ENCODE data around the gene RNF10.

Gene RNF10

DNA sequence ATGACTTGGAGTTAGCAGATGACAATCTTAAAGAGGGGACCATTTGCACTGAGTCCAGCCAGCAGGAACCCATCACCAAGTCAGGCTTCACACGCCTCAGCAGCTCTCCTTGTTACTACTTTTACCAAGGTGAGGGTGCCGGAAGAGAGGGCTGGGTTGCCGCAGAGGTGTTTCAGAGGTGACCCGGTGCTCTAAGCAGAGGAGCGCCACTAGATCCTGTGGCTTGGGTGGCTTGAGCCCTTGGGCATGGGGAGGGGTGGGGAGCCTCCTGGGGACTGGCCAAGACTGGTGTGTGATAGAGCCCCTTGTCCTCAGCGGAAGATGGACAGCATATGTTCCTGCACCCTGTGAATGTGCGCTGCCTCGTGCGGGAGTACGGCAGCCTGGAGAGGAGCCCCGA lies 29.3 kb downstream of the RNF10 start:
- no peak for TF ChIP-seq POLR2AphosphoS5 (IDR thresholded peaks at IDR 0.05; ENCODE audit: low read depth, low read length)
- TF ChIP-seq, protein P1, sequence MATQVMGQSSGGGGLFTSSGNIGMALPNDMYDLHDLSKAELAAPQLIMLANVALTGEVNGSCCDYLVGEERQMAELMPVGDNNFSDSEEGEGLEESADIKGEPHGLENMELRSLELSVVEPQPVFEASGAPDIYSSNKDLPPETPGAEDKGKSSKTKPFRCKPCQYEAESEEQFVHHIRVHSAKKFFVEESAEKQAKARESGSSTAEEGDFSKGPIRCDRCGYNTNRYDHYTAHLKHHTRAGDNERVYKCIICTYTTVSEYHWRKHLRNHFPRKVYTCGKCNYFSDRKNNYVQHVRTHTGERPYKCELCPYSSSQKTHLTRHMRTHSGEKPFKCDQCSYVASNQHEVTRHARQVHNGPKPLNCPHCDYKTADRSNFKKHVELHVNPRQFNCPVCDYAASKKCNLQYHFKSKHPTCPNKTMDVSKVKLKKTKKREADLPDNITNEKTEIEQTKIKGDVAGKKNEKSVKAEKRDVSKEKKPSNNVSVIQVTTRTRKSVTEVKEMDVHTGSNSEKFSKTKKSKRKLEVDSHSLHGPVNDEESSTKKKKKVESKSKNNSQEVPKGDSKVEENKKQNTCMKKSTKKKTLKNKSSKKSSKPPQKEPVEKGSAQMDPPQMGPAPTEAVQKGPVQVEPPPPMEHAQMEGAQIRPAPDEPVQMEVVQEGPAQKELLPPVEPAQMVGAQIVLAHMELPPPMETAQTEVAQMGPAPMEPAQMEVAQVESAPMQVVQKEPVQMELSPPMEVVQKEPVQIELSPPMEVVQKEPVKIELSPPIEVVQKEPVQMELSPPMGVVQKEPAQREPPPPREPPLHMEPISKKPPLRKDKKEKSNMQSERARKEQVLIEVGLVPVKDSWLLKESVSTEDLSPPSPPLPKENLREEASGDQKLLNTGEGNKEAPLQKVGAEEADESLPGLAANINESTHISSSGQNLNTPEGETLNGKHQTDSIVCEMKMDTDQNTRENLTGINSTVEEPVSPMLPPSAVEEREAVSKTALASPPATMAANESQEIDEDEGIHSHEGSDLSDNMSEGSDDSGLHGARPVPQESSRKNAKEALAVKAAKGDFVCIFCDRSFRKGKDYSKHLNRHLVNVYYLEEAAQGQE (IDR thresholded peaks at IDR 0.05; ENCODE audit: insufficient read depth in 1 of 2, low read depth in 2 of 2, low read length in 2 of 2): no peak
- TF ChIP-seq SIN3A (IDR thresholded peaks at IDR 0.05; ENCODE audit: borderline replicate concordance, insufficient read depth, low read length): no peak
- no peak for TF ChIP-seq TAF1 (IDR thresholded peaks at IDR 0.05; ENCODE audit: borderline replicate concordance, insufficient read depth, low read length)
- no peak for TF ChIP-seq FOXP2 (optimal IDR thresholded peaks at IDR 0.05; ENCODE audit: borderline replicate concordance, extremely low read depth, extremely low read length, insufficient read depth)

DNA sequence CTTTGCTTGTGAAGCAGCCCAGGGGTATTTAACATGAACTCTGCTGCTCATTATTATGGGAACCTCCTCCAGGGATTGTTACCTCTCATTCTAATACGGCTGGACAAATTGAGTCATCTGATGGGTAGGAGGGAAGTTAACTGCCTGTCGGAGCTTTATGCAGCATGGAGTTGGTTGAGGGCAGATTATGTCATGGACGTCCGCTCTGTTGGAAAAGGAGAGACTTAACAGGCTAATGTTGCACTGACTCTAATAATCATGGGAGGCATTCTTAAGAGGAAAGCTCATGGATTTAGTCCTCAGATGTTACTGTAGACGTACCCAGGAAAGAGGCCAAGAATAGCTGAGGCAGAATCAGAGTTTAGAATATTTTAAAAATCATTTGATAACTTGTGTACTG lies 37.1 kb downstream of the RNF10 start:
- TF ChIP-seq POLR2AphosphoS5 (IDR thresholded peaks at IDR 0.05; ENCODE audit: low read depth, low read length): no peak
- TF ChIP-seq FOXP2 (optimal IDR thresholded peaks at IDR 0.05; ENCODE audit: borderline replicate concordance, extremely low read depth, extremely low read length, insufficient read depth): no peak

DNA sequence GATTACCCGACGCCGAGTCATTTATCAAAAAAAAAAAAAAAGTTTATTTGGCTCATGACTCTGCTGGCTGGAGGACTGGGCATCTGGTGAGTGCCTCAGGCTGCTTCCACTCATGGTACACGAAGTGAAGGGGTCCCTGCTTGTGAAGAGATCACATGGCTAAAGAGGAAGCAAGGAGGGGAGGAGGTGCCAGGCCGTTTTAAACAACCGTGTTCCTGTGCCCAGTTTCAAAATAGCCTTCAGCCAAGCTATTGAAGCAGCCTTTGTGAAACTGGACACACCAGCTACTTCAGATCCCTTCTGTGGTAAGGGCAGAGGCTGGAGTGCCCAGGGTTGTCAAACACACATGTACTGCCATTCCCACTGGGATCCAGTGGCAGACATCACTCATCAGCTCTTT lies 39.4 kb downstream of the RNF10 start:
- TF ChIP-seq POLR2AphosphoS5 (IDR thresholded peaks at IDR 0.05; ENCODE audit: low read depth, low read length): no peak
- no peak for TF ChIP-seq TAF1 (IDR thresholded peaks at IDR 0.05; ENCODE audit: borderline replicate concordance, insufficient read depth, low read length)
- TF ChIP-seq FOXP2 (optimal IDR thresholded peaks at IDR 0.05; ENCODE audit: borderline replicate concordance, extremely low read depth, extremely low read length, insufficient read depth): no peak
- no peak for TF ChIP-seq SIN3A (IDR thresholded peaks at IDR 0.05; ENCODE audit: borderline replicate concordance, insufficient read depth, low read length)
- TF ChIP-seq, protein P1 (IDR thresholded peaks at IDR 0.05; ENCODE audit: insufficient read depth in 1 of 2, low read depth in 2 of 2, low read length in 2 of 2): no peak

DNA sequence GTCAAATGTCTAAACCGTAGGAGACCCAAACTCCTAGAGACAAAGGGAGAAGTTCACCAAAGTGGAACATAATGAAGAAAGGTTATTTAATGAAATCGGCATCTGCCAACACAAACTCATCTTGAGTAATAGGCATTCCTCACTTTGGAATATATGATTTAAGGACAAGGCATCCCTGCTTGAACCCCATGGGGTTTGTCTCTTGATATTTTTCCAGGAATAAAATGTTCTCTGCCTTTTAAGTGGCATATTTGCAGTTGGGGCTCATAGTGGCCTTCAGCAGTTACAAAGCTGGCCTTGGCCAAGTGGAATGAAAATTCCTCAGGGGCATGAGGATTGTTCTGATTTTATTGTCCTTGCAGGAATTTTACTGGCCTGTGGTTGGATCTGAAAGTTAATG lies 40.0 kb downstream of the RNF10 start:
- no peak for TF ChIP-seq TAF1 (IDR thresholded peaks at IDR 0.05; ENCODE audit: borderline replicate concordance, insufficient read depth, low read length)
- TF ChIP-seq SIN3A (IDR thresholded peaks at IDR 0.05; ENCODE audit: borderline replicate concordance, insufficient read depth, low read length): no peak
- TF ChIP-seq FOXP2 (optimal IDR thresholded peaks at IDR 0.05; ENCODE audit: borderline replicate concordance, extremely low read depth, extremely low read length, insufficient read depth): no peak
- TF ChIP-seq POLR2AphosphoS5 (IDR thresholded peaks at IDR 0.05; ENCODE audit: low read depth, low read length): no peak
- TF ChIP-seq, protein P1 (IDR thresholded peaks at IDR 0.05; ENCODE audit: insufficient read depth in 1 of 2, low read depth in 2 of 2, low read length in 2 of 2): no peak

DNA sequence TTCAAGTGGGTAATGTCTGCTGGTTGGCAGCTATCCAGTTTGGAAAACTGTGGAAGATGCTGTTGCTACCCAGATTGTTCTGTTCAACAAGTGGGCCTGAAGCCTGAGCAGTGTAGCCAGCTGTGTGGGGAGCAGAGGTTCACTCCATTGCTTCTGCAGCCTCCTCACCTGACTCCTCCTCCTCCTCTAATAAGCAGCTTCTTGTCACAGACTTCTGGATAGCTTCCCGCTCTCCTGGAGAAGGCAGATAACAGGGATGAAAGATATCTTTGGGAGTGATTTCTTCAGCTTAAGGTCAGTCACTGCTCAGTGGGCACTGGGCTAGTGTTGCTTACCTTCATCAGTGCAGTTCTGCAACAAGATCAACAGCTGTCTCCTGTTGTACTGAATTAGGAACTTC lies 45.0 kb downstream of the RNF10 start:
- no peak for TF ChIP-seq SIN3A (IDR thresholded peaks at IDR 0.05; ENCODE audit: borderline replicate concordance, insufficient read depth, low read length)
- TF ChIP-seq POLR2AphosphoS5 (IDR thresholded peaks at IDR 0.05; ENCODE audit: low read depth, low read length): no peak
- TF ChIP-seq TAF1 (IDR thresholded peaks at IDR 0.05; ENCODE audit: borderline replicate concordance, insufficient read depth, low read length): no peak
- TF ChIP-seq, protein P1 (IDR thresholded peaks at IDR 0.05; ENCODE audit: insufficient read depth in 1 of 2, low read depth in 2 of 2, low read length in 2 of 2): no peak
- no peak for TF ChIP-seq FOXP2 (optimal IDR thresholded peaks at IDR 0.05; ENCODE audit: borderline replicate concordance, extremely low read depth, extremely low read length, insufficient read depth)
